PC-9 (cell line): ENCODE measurements around the gene TRAPPC6A. TPM values are rescaled to one million over a fixed set of nuclear protein-coding genes. Genes with fewer than 3 reads are reported as not detected.

Source experiments
- BruUV-seq: library from RNA; stranded (reverse); fragments of 400-500 nt; replicated peaks from 2 replicates; lab custom pipeline; 2021; lab: Mats Ljungman, UMichigan
- CTCF ChIA-PET: fragments of 300-600 bp; sonication (Branson Sonifier 250); formaldehyde crosslinking; loops from one replicate; lab custom pipeline; 2022; ENCODE audit warnings: antibody characterized with exemption; lab: Charles Lee
- POLR2A ChIA-PET: fragments of 300-600 bp; sonication (Branson Sonifier 250); formaldehyde crosslinking; loops from one replicate; lab custom pipeline; 2022; ENCODE audit warnings: antibody characterized with exemption; ENCODE audit not compliant: unreplicated experiment; lab: Charles Lee
- DNase-seq, 2 experiments: peaks; one replicate each; pipeline versions ENCODE4 v3.0.0 to v3.0.0-alpha.2; 2015 to 2022; ENCODE audit warnings: mixed read lengths in 1 of 2
- H2AFZ ChIP-seq: fragments of 200-600 bp; sonication (generic); 2 replicates; pipeline ENCODE4 v1.8.1; 2017; ENCODE audit warnings: antibody characterized with exemption
- H3F3A ChIP-seq: fragments of 200-600 bp; sonication (generic); 2 replicates; pipeline ENCODE4 v1.8.1; 2017; ENCODE audit warnings: antibody characterized with exemption, mild to moderate bottlenecking, low read depth; ENCODE audit not compliant: insufficient read depth
- H3K27ac ChIP-seq: fragments of 200-600 bp; sonication (generic); 2 replicates; pipeline ENCODE4 v1.6.1; 2016; ENCODE audit warnings: mixed run types
- H3K27me3 ChIP-seq: fragments of 200-600 bp; sonication (generic); 2 replicates; pipeline ENCODE4 v1.6.1; 2016; ENCODE audit warnings: low read depth, mixed run types; ENCODE audit not compliant: insufficient read depth
- H3K36me3 ChIP-seq: fragments of 200-600 bp; sonication (generic); 2 replicates; pipeline ENCODE4 v1.6.1; 2016; ENCODE audit warnings: low read depth, mixed run types
- H3K4me1 ChIP-seq: fragments of 200-600 bp; sonication (generic); replicated peaks from 2 replicates; pipeline ENCODE4 v1.6.1; 2016; ENCODE audit warnings: mixed run types; ENCODE audit not compliant: insufficient read depth
- H3K4me2 ChIP-seq: fragments of 200-600 bp; sonication (generic); 2 replicates; pipeline ENCODE4 v1.6.1; 2017; ENCODE audit warnings: mixed run types
- H3K4me3 ChIP-seq: fragments of 200-600 bp; sonication (generic); 2 replicates; pipeline ENCODE4 v1.6.1; 2016; ENCODE audit warnings: mixed run types
- H3K79me2 ChIP-seq: fragments of 200-600 bp; sonication (generic); 2 replicates; pipeline ENCODE4 v1.6.1; 2017; ENCODE audit warnings: low read depth, mixed run types
- H3K9me2 ChIP-seq: fragments of 200-600 bp; sonication (generic); 2 replicates; pipeline ENCODE4 v1.8.1; 2017; ENCODE audit warnings: mild to moderate bottlenecking; ENCODE audit not compliant: insufficient read depth
- H3K9me3 ChIP-seq: fragments of 200-600 bp; sonication (generic); 2 replicates; pipeline ENCODE4 v1.8.1; 2016; ENCODE audit warnings: low read depth; ENCODE audit not compliant: insufficient read depth
- H4K20me1 ChIP-seq: fragments of 200-600 bp; sonication (generic); 2 replicates; pipeline ENCODE4 v1.8.1; 2017; ENCODE audit not compliant: insufficient read depth
- EZH2 ChIP-seq: fragments of 200-600 bp; sonication (generic); IDR thresholded peaks from 2 replicates; pipeline ENCODE4 v1.8.0; 2017; ENCODE audit warnings: antibody characterized with exemption, low read depth
- intact Hi-C: fragments of 100-400 bp; cut with micrococcal nuclease; formaldehyde crosslinking; loops from one replicate; pipeline ENCODE4 v1.10.0; 2022; ENCODE audit not compliant: unreplicated experiment
- total RNA-seq: library from RNA; stranded (reverse); gene quantifications from 2 replicates; pipeline ENCODE4 v1.2.3, GENCODE V29; 2021
- TF ChIP-seq, protein P1 (sequence below): fragments of 200-600 bp; sonication (generic); conservative IDR thresholded peaks from 2 replicates; pipeline ENCODE4 v1.6.1; 2017; ENCODE audit warnings: mixed run types, antibody characterized with exemption, mild to moderate bottlenecking, moderate library complexity

Gene TRAPPC6A
- total RNA-seq, 1 experiment from 2014 or later: 61.6 TPM

GRCh38 chr19:45130888-45131615 is 47.0 kb downstream of the TRAPPC6A start:
- peak; percentile 61 to 64 for DNase-seq
- no peaks in the 10 kb centered on the region for H3K27me3 ChIP-seq
- H3K4me1 ChIP-seq: no peaks in the 10 kb centered on the region
- intact Hi-C loops: no loop called here
- CTCF ChIA-PET: no interaction called here
- H3K9me3 ChIP-seq: no peaks in the 10 kb centered on the region
- H4K20me1 ChIP-seq: peaks cover 62% of the 10 kb centered on the region
- H3K4me2 ChIP-seq: no peak overlapping the region
- no TSS peak for BruUV-seq
- H2AFZ ChIP-seq: no peak overlapping the region
- H3K27ac ChIP-seq: no peak overlapping the region
- H3K36me3 ChIP-seq: no peaks in the 10 kb centered on the region
- H3K9me2 ChIP-seq: no peaks in the 10 kb centered on the region
- H3F3A ChIP-seq: 0 out of 2 replicates have a peak, but pooled peaks cover 7% of the 10 kb centered on the region
- peaks cover 51% of the 10 kb centered on the region for H3K79me2 ChIP-seq
- POLR2A ChIA-PET: interaction anchor here (0.6 to 0.7 kb wide), 3 partner anchors 28 to 70 kb away, joined by 3 to 4 read pairs (median 4); no protein-coding TSS in a partner anchor
- no peak for TF ChIP-seq EZH2
- TF ChIP-seq, protein P1, sequence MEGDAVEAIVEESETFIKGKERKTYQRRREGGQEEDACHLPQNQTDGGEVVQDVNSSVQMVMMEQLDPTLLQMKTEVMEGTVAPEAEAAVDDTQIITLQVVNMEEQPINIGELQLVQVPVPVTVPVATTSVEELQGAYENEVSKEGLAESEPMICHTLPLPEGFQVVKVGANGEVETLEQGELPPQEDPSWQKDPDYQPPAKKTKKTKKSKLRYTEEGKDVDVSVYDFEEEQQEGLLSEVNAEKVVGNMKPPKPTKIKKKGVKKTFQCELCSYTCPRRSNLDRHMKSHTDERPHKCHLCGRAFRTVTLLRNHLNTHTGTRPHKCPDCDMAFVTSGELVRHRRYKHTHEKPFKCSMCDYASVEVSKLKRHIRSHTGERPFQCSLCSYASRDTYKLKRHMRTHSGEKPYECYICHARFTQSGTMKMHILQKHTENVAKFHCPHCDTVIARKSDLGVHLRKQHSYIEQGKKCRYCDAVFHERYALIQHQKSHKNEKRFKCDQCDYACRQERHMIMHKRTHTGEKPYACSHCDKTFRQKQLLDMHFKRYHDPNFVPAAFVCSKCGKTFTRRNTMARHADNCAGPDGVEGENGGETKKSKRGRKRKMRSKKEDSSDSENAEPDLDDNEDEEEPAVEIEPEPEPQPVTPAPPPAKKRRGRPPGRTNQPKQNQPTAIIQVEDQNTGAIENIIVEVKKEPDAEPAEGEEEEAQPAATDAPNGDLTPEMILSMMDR: peak; percentile 56
- H3K4me3 ChIP-seq: no peak overlapping the region

- no peak overlapping the region for H3K27ac ChIP-seq
- TF ChIP-seq EZH2: no peak
- TF ChIP-seq, protein P1: no peak
- H3K9me2 ChIP-seq: no peaks in the 10 kb centered on the region
- H3K27me3 ChIP-seq: no peaks in the 10 kb centered on the region
- peaks cover 59% of the 10 kb centered on the region for H3K79me2 ChIP-seq
- CTCF ChIA-PET: no interaction called here
- no peak overlapping the region for H3K4me3 ChIP-seq
- peaks cover 63% of the 10 kb centered on the region for H4K20me1 ChIP-seq
- H3K36me3 ChIP-seq: no peaks in the 10 kb centered on the region
- H3F3A ChIP-seq: peaks cover 7% of the 10 kb centered on the region; the same call in 1 of the 2 replicates
- H3K9me3 ChIP-seq: no peaks in the 10 kb centered on the region
- no TSS peak for BruUV-seq
- no peak for DNase-seq
- intact Hi-C loops: no loop called here
- POLR2A ChIA-PET: no interaction called here
- H2AFZ ChIP-seq: no peak overlapping the region
- H3K4me2 ChIP-seq: no peak overlapping the region
- H3K4me1 ChIP-seq: no peaks in the 10 kb centered on the region
Measured at GRCh38 chr19:45130236-45130635, 47.8 kb downstream of the TRAPPC6A start.

- CTCF ChIA-PET: no interaction called here
- H3F3A ChIP-seq: peaks cover 20% of the 10 kb centered on the region
- POLR2A ChIA-PET: no interaction called here
- H4K20me1 ChIP-seq: peaks cover 64% of the 10 kb centered on the region
- H3K4me3 ChIP-seq: no peak overlapping the region
- TF ChIP-seq EZH2: no peak
- TF ChIP-seq, protein P1: no peak
- H3K79me2 ChIP-seq: peaks cover 68% of the 10 kb centered on the region
- no peaks in the 10 kb centered on the region for H3K27me3 ChIP-seq
- BruUV-seq: no TSS peak
- H3K9me3 ChIP-seq: no peaks in the 10 kb centered on the region
- peaks cover 12% of the 10 kb centered on the region for H3K4me1 ChIP-seq
- no peaks in the 10 kb centered on the region for H3K9me2 ChIP-seq
- intact Hi-C loops: no loop called here
- DNase-seq: no peak
- no peaks in the 10 kb centered on the region for H3K36me3 ChIP-seq
- no peak overlapping the region for H2AFZ ChIP-seq
- no peak overlapping the region for H3K27ac ChIP-seq
- H3K4me2 ChIP-seq: no peak overlapping the region
Measured at GRCh38 chr19:45128806-45129205, 49.2 kb downstream of the TRAPPC6A start.
